CD4-positive, alpha-beta T cell treated with Interleukin-4 for 4 hours (primary cell): ENCODE data around the gene SLC1A3.

Experiments used
- DNase-seq: peaks from one replicate; pipeline ENCODE4 v3.0.0-alpha.2; 2020

SLC1A3 gene

DNA sequence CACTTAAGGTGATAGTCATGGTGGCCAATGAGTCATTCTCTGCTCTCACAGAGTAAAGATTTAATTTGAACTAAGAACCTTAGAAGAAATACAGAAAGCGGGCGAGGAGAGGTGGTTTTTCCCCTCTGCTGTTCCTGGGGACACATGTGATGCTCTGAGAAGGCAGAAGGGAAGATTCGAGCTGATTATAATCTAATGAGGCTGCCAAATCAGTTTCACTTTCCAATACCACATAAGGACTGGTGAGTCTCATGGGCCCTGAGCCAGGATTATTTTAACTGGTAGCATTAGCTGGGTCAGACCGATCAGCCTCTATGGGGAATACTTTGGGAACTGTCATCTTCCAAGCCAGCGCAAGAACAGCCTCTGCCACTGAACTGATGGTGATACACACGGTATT, 116.5 kb downstream of the SLC1A3 start:
- DNase-seq, result peak; percentile 26

DNA sequence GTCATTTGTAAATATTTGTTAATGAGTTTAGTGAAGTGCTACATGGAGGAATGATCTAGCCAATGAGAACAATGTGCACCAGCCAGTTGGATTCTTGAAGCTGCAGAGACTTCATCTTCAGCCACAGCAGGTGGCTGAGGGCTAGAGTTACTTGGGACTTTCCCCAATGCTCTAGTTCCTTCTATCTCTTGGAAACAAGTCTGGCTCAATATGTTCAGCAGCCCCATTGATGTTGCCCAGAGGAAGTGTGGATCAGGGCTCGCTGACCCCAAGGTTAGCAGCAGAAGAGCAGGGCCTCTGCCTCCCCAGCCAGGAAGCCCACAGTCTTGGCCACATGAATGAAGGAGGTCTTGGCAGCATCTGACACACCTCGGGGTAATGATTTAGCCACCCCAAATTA, 117.5 kb downstream of the SLC1A3 start:
- DNase-seq, result no peak

DNA sequence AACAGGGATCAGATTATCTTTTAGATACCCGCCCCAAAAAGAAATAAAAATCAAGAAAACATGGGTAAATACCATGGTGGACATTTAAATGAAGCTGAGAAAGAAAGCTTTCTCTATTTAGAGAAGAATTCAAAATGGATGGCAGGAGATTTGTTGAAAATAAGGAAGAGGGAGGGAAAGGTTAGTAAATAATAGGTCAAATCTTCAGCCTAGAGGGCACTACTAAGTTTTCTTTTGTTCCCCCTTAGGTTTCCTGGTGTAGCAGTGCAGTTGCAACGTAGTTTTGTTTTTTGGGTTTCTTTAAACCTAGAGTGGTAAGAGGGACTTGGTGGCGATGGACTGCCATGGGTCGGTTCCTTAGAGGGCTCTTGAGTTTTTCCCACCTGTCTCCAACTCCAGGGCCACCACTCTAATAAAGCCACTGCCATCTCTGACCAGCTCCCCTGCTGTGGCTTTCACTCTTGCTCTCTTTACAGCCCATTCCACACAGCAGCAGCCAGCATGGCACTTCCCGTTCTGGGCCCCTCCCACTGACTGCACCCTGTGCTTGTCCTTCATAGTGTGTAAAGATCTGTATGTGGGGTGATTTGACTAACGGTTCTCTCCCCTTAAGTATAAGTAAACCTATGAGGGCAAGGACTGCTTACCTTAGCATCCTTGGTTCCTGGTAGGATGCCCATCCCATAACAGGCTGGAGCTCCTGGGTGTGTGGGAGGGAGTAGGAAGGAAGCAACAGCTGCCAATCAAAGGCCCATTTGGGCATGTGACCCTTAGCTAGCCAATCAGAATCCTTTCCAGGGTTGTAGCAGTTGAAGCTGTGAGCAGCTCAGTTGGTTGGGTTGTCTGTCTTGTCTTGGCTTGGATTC, 118.3 kb downstream of the SLC1A3 start:
- peak; percentile 35 for DNase-seq

DNA sequence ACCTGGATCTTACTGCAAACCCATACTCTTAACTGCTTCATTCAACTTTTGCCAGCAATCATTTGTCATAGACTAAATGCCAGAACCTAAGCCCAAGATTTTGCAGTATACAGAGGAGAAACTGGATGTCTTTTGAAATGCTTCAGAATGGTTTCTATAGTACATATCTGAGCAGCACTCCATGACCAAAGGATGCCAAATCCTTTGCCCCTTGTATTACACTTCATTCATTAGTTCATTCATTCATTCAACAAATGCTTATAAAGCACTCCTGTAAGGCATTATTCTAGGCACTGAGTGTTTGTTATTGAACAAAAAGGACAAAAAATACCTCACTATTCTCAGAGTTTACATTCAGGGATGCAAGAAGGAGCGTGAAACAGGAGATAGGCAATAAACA, 119.9 kb downstream of the SLC1A3 start:
- no peak for DNase-seq

DNA sequence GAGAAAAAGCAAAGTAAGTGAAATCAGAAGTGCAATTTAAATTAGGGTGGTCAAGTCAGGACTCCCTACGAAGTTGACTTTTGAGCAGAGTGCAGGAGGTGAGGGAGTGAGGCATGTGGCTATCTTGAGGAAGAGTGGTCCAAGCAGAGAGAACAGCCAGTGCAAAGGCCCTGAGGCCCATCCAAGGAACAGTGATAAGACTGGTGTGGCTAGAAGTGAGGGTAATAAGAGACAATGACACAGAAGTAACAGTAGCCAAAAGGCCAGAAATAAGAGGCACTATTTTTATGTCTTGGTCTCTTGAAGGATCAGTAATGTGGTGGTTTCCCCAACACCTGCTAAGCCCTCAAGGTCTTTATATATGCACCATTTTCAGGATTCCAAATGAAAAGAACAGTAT, 120.4 kb downstream of the SLC1A3 start:
- DNase-seq, result no peak

DNA sequence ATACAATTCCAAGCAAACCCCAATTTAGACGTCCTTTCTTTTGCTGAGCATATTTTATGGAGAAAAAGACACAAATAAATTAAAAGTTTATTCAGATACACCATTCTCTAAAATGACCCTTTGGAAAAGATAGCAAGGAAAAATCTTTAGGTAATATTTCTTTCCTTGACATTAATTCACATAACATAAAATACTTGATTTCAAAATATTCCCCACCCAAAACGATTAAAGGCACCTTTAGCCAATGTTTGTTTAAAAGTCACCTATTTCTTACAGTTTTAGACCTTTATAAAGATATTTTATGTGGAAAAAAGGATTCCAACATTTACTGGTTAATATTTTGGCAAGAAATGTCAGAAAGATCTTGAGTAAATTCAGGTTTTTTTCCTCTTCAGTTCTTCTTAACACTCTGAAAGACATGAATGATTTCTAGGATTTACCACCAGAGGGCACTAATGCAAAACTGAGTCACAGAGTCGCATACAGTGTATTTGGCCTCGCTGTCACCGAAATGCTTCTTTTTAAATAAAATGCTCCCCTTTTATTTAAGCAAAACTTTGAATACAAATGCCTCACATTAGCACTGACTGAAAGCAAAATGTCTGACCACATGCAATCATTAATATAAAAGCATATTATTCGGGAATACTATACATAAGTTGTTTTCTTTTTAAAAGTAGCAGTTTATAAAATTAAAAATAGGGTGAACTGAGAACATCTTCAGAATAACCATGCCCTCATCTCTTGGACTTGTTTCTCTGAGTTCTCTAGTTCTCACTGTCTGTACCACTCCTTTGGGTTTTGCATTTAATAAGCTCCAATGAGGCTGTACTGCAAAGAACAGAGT, 122.5 kb downstream of the SLC1A3 start:
- peak; percentile 67 for DNase-seq

DNA sequence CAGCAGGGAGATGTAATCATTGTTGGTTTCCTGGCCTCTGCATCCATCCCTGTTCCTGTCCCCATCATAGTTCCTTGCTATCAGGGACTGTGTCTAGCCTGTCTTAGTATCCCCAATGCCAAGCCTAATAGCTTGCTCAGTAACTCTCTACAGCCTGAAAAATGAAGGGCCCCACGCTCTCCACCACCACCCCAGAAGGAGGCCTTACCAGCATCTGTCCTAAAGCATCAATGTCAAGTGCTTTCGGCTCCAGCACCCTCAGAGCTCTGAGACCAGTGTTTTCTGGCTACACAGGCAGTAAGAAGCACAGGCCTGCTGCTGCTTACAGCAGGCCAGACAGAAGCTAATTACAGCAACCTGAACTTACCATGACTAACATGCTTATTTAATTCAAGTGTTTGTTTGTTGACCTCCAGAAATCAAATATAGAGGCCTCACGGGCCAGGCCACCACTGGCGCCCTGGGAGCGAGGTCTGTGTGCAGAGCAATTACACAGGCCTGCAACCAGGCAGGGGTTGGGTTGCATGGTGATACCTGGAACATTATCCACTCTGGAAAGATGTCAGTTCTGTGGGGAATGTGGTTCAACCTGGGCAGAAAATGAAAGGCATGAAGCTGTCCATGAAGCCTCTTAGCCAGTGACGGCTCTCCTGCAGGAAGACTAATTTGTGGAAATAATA, 124.3 kb downstream of the SLC1A3 start:
- DNase-seq, result no peak

DNA sequence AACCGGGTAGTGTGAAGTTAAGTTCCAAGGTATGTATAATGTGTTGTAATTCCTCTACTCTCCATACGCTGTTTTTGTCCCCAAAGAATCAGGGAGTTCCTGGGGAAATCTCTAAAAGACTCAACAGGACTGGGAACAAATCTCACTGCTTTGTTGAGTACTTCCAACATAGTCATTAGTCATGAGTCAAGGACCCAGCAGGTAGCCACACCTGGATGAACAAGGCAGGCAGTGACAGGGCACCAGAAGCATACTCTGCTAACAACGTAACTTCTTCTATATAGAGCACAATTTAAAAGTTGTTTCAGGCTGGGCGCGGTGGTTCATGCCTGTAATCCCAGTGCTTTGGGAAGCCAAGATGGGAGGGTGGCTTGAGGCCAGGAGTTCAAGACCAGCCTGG, 126.8 kb downstream of the SLC1A3 start:
- no peak for DNase-seq

DNA sequence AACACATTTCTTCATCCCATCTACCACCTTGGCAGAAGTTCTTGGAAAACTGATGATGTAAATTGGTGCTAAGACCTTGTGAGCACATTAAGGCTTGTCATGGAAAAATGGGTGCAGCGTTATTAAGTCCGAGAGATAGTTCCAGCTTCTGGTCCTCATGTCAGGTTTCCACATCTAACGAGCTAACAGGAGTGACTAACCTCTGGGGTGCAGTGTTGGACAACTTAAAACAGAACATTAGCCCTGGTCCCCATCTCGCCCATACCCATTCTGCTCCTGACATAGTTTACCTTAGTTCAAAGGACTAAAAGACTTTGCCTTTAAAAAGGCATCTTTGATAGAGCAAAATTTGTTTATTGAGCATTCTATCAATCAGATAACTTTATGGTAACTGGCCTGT, 128.0 kb downstream of the SLC1A3 start:
- no peak for DNase-seq

DNA sequence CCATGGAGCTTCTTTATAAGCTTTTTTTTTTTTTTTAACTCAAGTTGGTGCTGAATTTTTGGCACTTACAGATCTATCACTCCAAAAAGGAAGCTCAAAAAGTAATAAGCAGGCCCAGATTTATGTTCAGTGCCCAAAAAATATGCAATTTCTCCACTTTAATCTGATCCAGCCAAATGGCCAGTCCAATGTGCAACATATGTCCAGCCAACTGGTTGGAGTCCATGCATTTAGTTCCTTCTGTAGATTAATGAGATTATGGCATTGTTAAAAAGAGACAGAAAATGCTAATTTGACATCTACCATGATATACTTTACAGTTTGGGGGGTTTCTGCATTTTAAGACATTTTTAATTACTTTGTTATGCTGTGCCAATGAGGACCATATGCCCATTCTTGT, 129.5 kb downstream of the SLC1A3 start:
- DNase-seq, result no peak
